HG03064 (cell line): ENCODE measurements around the gene KIF20B.
A peak's percentile ranks its signal among the peaks of the same experiment; 100 is the strongest.
"Not testable (repeated sequence)": the region's sequence is repeated elsewhere in the genome, so short reads cannot be mapped to it uniquely, and the experiment has no call there.

Source experiments
- ATAC-seq: cut with Tn5 transposase; IDR thresholded peaks from one replicate; pipeline ENCODE4 v1.9.1; 2021; ENCODE audit warnings: low read depth; ENCODE audit not compliant: unreplicated experiment

KIF20B gene

GRCh38 chr10:89776665-89777064 is 75.3 kb downstream of the KIF20B start:
- ATAC-seq, result no peak

- no peak for ATAC-seq
These were observed 81.1 kb downstream of the KIF20B start for GRCh38 chr10:89782470-89782869.

GRCh38 chr10:89783406-89783805 is 82.0 kb downstream of the KIF20B start:
- ATAC-seq, result no peak

GRCh38 chr10:89785095-89785494 is 83.7 kb downstream of the KIF20B start:
- no peak for ATAC-seq

- ATAC-seq, result no peak
These were observed 87.9 kb downstream of the KIF20B start for GRCh38 chr10:89789188-89789877.

- ATAC-seq, result no peak
These were observed 90.8 kb downstream of the KIF20B start for GRCh38 chr10:89792187-89792586.

- no peak for ATAC-seq
These were observed 92.4 kb downstream of the KIF20B start for GRCh38 chr10:89793649-89794254.

GRCh38 chr10:89795840-89796239 is 94.5 kb downstream of the KIF20B start:
- no peak for ATAC-seq

- no peak for ATAC-seq
These were observed 96.7 kb downstream of the KIF20B start for GRCh38 chr10:89798092-89798491.

GRCh38 chr10:89799573-89799972 is 98.2 kb downstream of the KIF20B start:
- no peak for ATAC-seq

- peak; percentile 97 for ATAC-seq
These were observed 104.2 kb downstream of the KIF20B start for GRCh38 chr10:89805599-89806013.

- no peak for ATAC-seq
These were observed 107.5 kb downstream of the KIF20B start for GRCh38 chr10:89808842-89809241.

- no peak for ATAC-seq
These were observed 108.4 kb downstream of the KIF20B start for GRCh38 chr10:89809766-89810165.

GRCh38 chr10:89810908-89811525 is 109.6 kb downstream of the KIF20B start:
- ATAC-seq, result no peak

- ATAC-seq, result no peak
These were observed 112.2 kb downstream of the KIF20B start for GRCh38 chr10:89813546-89813945.

GRCh38 chr10:89814278-89814677 is 112.9 kb downstream of the KIF20B start:
- no peak for ATAC-seq

- no peak for ATAC-seq
These were observed 113.9 kb downstream of the KIF20B start for GRCh38 chr10:89815049-89815853.

- ATAC-seq, result not testable (repeated sequence)
These were observed 117.6 kb downstream of the KIF20B start for GRCh38 chr10:89819008-89819407.
